Subcutaneous abdominal adipose tissue (tissue), 5 donors: ENCODE measurements around the gene TMEM222.
"Not testable (repeated sequence)": the region's sequence is repeated elsewhere in the genome, so short reads cannot be mapped to it uniquely, and the experiment has no call there.

ENCODE experiments used
- H3K27ac ChIP-seq: one replicate; pipeline ENCODE4 v1.7.0; 2013; ENCODE audit warnings: low read depth, mild to moderate bottlenecking, inconsistent platforms, low read length, moderate library complexity
- H3K27me3 ChIP-seq, 5 donors: one replicate each; pipeline ENCODE4 v1.7.0; 2013; ENCODE audit warnings: low read length in 5 of 5, inconsistent platforms in 1 of 5; ENCODE audit not compliant: control insufficient read depth in 5 of 5, insufficient read depth in 4 of 5
- H3K36me3 ChIP-seq, 5 donors: one replicate each; pipeline ENCODE4 v1.7.0; 2013; ENCODE audit warnings: low read length in 5 of 5; ENCODE audit not compliant: control insufficient read depth in 5 of 5, insufficient read depth in 5 of 5
- H3K4me1 ChIP-seq, 5 donors: one replicate each; pipeline ENCODE4 v1.7.0; 2013; ENCODE audit warnings: low read length in 5 of 5, mild to moderate bottlenecking in 3 of 5, moderate library complexity in 1 of 5; ENCODE audit not compliant: control insufficient read depth in 5 of 5, insufficient read depth in 5 of 5
- H3K4me3 ChIP-seq, 5 donors: one replicate each; pipeline ENCODE4 v1.7.0; 2013; ENCODE audit warnings: low read length in 5 of 5, low read depth in 1 of 5
- H3K9ac ChIP-seq, 5 donors: one replicate each; pipeline ENCODE4 v1.7.0; 2013; ENCODE audit warnings: low read length in 5 of 5, mild to moderate bottlenecking in 4 of 5, moderate library complexity in 3 of 5
- H3K9me3 ChIP-seq, 5 donors: one replicate each; pipeline ENCODE4 v1.7.0; 2013; ENCODE audit warnings: low read length in 5 of 5; ENCODE audit not compliant: control insufficient read depth in 5 of 5
- donor health status: healthy.
- donor health status: healthy.
- donor health status: healthy.
- donor health status: healthy.
- donor health status: healthy.

TMEM222 gene

DNA sequence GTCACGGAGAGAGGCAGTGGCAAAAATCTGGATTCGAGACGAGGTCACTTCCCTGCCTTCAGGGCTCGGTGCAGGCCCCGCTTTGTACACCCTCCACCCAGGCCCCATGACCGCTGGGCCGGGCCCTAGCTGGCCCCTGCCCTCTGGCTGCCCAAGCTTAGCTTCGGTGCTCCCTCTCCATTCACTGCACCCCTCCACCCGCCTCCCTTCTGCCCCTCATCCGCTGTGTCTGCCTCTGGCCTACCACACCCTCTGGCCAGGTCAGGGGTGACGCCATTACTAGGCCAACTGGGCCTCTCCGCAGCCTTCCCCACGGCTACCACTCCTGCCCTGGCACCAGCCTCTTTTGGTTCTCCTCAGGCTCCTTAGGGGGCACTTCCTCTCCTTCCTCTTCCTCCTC, 61.7 kb downstream of the TMEM222 start:
- H3K4me3 ChIP-seq, result no peak overlapping the region
- H3K27ac ChIP-seq, result no peak overlapping the region
- H3K9ac ChIP-seq, result no peak overlapping the region

DNA sequence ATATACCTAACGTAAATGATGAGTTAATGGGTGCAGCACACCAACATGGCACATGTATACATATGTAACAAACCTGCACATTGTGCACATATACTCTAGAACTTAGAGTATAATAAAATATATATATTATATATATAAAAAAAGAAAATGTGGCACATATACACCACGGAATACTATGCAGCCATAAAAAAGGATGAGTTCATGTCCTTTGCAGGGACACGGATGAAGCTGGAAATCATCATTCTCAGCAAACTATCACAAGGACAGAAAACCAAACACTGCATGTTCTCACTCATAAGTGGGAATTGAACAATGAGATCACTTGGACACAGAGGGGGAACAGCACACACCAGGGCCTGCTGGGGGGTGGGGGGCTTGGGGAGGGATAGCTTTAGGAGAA, 62.8 kb downstream of the TMEM222 start:
- H3K4me1 ChIP-seq, result peaks cover 0 to 14% (median 0%) of the 10 kb centered on the region in 5 donors
- H3K4me3 ChIP-seq, H3K36me3 ChIP-seq, H3K27me3 ChIP-seq, H3K9ac ChIP-seq, H3K27ac ChIP-seq, H3K9me3 ChIP-seq: not testable (repeated sequence)

More for the DNA sequence above, 61.7 kb downstream of the TMEM222 start:
- Histone ChIP-seq H3K4me1 (peaks cover 0 to 9% (median 0%) of the 10 kb centered on the region in 5 donors), H3K27me3 (peaks cover 0 to 9% (median 0%) of the 10 kb centered on the region in 5 donors), H3K9me3 (no peaks in the 10 kb centered on the region), H3K36me3 (no peaks in the 10 kb centered on the region)
